ENCODE data around the gene DNAJB2.
"Not testable (repeated sequence)": the region's sequence is repeated elsewhere in the genome, so short reads cannot be mapped to it uniquely, and the experiment has no call there.

DNA sequence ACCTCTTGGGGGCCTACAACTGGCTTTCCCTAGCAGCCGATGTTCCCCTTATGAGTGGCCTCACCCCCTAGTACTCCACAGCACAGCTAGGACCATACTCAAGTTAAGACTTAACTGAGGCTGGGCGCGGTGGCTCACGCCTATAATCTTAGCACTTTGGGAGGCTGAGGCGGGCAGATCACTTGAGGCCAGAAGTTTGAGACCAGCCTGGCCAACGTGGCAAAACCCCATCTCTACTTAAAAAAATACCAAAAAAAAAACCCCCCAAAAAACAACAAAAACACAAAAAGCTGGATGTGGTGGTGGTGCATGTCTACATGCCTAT is 7.9 kb downstream of the DNAJB2 start:
- TF ChIP-seq, protein P1, sequence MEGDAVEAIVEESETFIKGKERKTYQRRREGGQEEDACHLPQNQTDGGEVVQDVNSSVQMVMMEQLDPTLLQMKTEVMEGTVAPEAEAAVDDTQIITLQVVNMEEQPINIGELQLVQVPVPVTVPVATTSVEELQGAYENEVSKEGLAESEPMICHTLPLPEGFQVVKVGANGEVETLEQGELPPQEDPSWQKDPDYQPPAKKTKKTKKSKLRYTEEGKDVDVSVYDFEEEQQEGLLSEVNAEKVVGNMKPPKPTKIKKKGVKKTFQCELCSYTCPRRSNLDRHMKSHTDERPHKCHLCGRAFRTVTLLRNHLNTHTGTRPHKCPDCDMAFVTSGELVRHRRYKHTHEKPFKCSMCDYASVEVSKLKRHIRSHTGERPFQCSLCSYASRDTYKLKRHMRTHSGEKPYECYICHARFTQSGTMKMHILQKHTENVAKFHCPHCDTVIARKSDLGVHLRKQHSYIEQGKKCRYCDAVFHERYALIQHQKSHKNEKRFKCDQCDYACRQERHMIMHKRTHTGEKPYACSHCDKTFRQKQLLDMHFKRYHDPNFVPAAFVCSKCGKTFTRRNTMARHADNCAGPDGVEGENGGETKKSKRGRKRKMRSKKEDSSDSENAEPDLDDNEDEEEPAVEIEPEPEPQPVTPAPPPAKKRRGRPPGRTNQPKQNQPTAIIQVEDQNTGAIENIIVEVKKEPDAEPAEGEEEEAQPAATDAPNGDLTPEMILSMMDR (IDR thresholded peaks at IDR 0.05 in 2 of 3, conservative IDR thresholded peaks at IDR 0.05 in 1 of 3; ENCODE audit: borderline replicate concordance in 1 of 3, insufficient read depth in 1 of 3, low read depth in 2 of 3, low read length in 2 of 3) = not testable (repeated sequence)
- not testable (repeated sequence) for TF ChIP-seq YY1 (IDR thresholded peaks at IDR 0.05; ENCODE audit: extremely low read depth, insufficient replicate concordance, low read depth, low read length); RAD21 (IDR thresholded peaks at IDR 0.05; ENCODE audit: low read depth); CBX3 (IDR thresholded peaks at IDR 0.05; ENCODE audit: low read depth); POLR2A (IDR thresholded peaks at IDR 0.05; ENCODE audit: borderline replicate concordance, extremely low read depth, insufficient read depth, insufficient read length)
